Tibial nerve (tissue), 3 donors: ENCODE results near the gene GRB10.

Experiments
- CTCF ChIP-seq, 5 experiments: fragments of 200-600 bp in 3 of 5; fragments of 450-650 bp in 2 of 5; sonication (generic) in 3 of 5; IDR thresholded peaks; one replicate each; pipeline ENCODE4 v1.5.1; 2016 to 2019; ENCODE audit warnings: antibody characterized with exemption in 5 of 5, mild to moderate bottlenecking in 3 of 5, moderate library complexity in 2 of 5
- POLR2A ChIP-seq, 2 donors: fragments of 450-650 bp; IDR thresholded peaks; one replicate each; pipeline ENCODE4 v1.6.1; 2017; ENCODE audit warnings: antibody characterized with exemption in 2 of 2, mild to moderate bottlenecking in 2 of 2, moderate library complexity in 2 of 2

GRCh38 chr7:50562136-50562535 lies 220.6 kb downstream of the GRB10 start:
- TF ChIP-seq POLR2A (IDR thresholded peaks at IDR 0.05) (no peak), CTCF (IDR thresholded peaks at IDR 0.05) (no peak)
